Measurements from ENCODE around the gene BSG. TPM values are rescaled to one million over a fixed set of nuclear protein-coding genes. Genes with fewer than 3 reads are reported as not detected.
A peak's percentile ranks its signal among the peaks of the same experiment; 100 is the strongest.

BSG gene
- total RNA-seq, 4 donors from 2014 or later, result 305 to 380 (median 364) TPM

GRCh38 chr19:566844-567243, 5.6 kb upstream of the BSG start:
- in situ Hi-C loops (cut with MboI; ENCODE audit: low sequenced_read_pairs in 4 of 4), result no loop called here
- ATAC-seq (no peak), DNase-seq (no peak)
- H3K27me3 ChIP-seq, result peaks cover 4 to 8% (median 5%) of the 10 kb centered on the region in 3 donors
- H3K4me3 ChIP-seq, result no peak overlapping the region
- intact Hi-C loops (cut with DNase I; ENCODE audit: low total_unique reads), result no loop called here
- H3K4me1 ChIP-seq, result peaks cover 10% of the 10 kb centered on the region in 2 donors
- H3K9me3 ChIP-seq, result no peaks in the 10 kb centered on the region
- no peak overlapping the region for H3K27ac ChIP-seq
- TF ChIP-seq POLR2A (IDR thresholded peaks at IDR 0.05), result no peak
- H3K36me3 ChIP-seq, result no peaks in the 10 kb centered on the region

- H3K36me3 ChIP-seq, result no peaks in the 10 kb centered on the region
- H3K4me3 ChIP-seq, result no peak overlapping the region
- in situ Hi-C loops (cut with MboI; ENCODE audit: low sequenced_read_pairs in 4 of 4), result no loop called here
- intact Hi-C loops (cut with DNase I; ENCODE audit: low total_unique reads), result no loop called here
- H3K27ac ChIP-seq, result no peak overlapping the region
- H3K9me3 ChIP-seq, result no peaks in the 10 kb centered on the region
- peaks cover 10 to 11% of the 10 kb centered on the region in 2 donors for H3K4me1 ChIP-seq
- ATAC-seq (no peak), DNase-seq (no peak)
- peaks cover 4 to 8% (median 5%) of the 10 kb centered on the region in 3 donors for H3K27me3 ChIP-seq
- TF ChIP-seq POLR2A (IDR thresholded peaks at IDR 0.05) (no peak), CTCF (IDR thresholded peaks at IDR 0.05 in 4 of 5, conservative IDR thresholded peaks at IDR 0.05 in 1 of 5) (no peak)
Measured at GRCh38 chr19:567296-567900, 5.0 kb upstream of the BSG start.

- in situ Hi-C loops (cut with MboI; ENCODE audit: low sequenced_read_pairs in 4 of 4), result no loop called here
- peak in 1 of 2 donors; percentile 16 for DNase-seq
Measured at GRCh38 chr19:570251-570686, 2.1 kb upstream of the BSG start.

GRCh38 chr19:570937-571565, 1.3 kb upstream of the BSG start:
- no peaks in the 10 kb centered on the region for H3K9me3 ChIP-seq
- no peak for TF ChIP-seq POLR2A (IDR thresholded peaks at IDR 0.05)
- no peak for TF ChIP-seq CTCF (IDR thresholded peaks at IDR 0.05 in 4 of 5, conservative IDR thresholded peaks at IDR 0.05 in 1 of 5)
- DNase-seq (no peak), ATAC-seq (no peak)
- H3K27ac ChIP-seq, result peak overlapping the region; percentile 68 to 100 (median 86)
- intact Hi-C loops (cut with DNase I; ENCODE audit: low total_unique reads), result loop anchor here (5.0 to 10.0 kb wide), 2 partner anchors 84 to 644 kb away; no protein-coding TSS in a partner anchor
- H3K27me3 ChIP-seq, result peaks cover 4 to 8% (median 5%) of the 10 kb centered on the region in 3 donors
- no peaks in the 10 kb centered on the region for H3K36me3 ChIP-seq
- in situ Hi-C loops (cut with MboI; ENCODE audit: low sequenced_read_pairs in 4 of 4), result no loop called here
- H3K4me1 ChIP-seq, result peaks cover 27 to 38% of the 10 kb centered on the region in 2 donors
- peak overlapping the region; percentile 56 to 99 (median 78) for H3K4me3 ChIP-seq

More at GRCh38 chr19:570251-570686, 2.1 kb upstream of the BSG start:
- no peak overlapping the region for H3K4me3 ChIP-seq
- ATAC-seq, result no peak
- TF ChIP-seq POLR2A (IDR thresholded peaks at IDR 0.05), result no peak
- no peak for TF ChIP-seq CTCF (IDR thresholded peaks at IDR 0.05 in 4 of 5, conservative IDR thresholded peaks at IDR 0.05 in 1 of 5)
- H3K27me3 ChIP-seq, result peaks cover 4 to 8% (median 5%) of the 10 kb centered on the region in 3 donors
- intact Hi-C loops (cut with DNase I; ENCODE audit: low total_unique reads), result loop anchor here (5.0 to 10.0 kb wide), 2 partner anchors 83 to 645 kb away; no protein-coding TSS in a partner anchor
- H3K9me3 ChIP-seq, result no peaks in the 10 kb centered on the region
- H3K4me1 ChIP-seq, result peaks cover 26 to 30% of the 10 kb centered on the region in 2 donors
- H3K27ac ChIP-seq, result no peak overlapping the region
- no peaks in the 10 kb centered on the region for H3K36me3 ChIP-seq

- no peak for TF ChIP-seq CTCF (IDR thresholded peaks at IDR 0.05 in 4 of 5, conservative IDR thresholded peaks at IDR 0.05 in 1 of 5)
- no peak for TF ChIP-seq POLR2A (IDR thresholded peaks at IDR 0.05)
- Histone ChIP-seq H3K27me3 (peaks cover 4 to 8% (median 5%) of the 10 kb centered on the region in 3 donors), H3K4me1 (peaks cover 33 to 43% of the 10 kb centered on the region in 2 donors), H3K9me3 (no peaks in the 10 kb centered on the region), H3K27ac (peak overlapping the region; percentile 68 to 100 (median 86)), H3K36me3 (no peaks in the 10 kb centered on the region), H3K4me3 (peak overlapping the region; percentile 56 to 99 (median 78))
- intact Hi-C loops (cut with DNase I; ENCODE audit: low total_unique reads) (loop anchor here (5.0 to 10.0 kb wide), 2 partner anchors 84 to 643 kb away; no protein-coding TSS in a partner anchor), in situ Hi-C loops (cut with MboI; ENCODE audit: low sequenced_read_pairs in 4 of 4) (no loop called here)
- ATAC-seq, result no peak
- no peak for DNase-seq
Measured at GRCh38 chr19:571566-571974, 826 bp upstream of the BSG start.
